ENCODE results near the gene TBCD.
"Not testable (repeated sequence)": the region's sequence is repeated elsewhere in the genome, so short reads cannot be mapped to it uniquely, and the experiment has no call there.

Gene TBCD

GRCh38 chr17:82767041-82767754 lies 15.3 kb downstream of the TBCD start:
- no peak for DNase-seq

- DNase-seq: no peak
Observed at GRCh38 chr17:82769041-82769440, 17.2 kb downstream of the TBCD start.

- DNase-seq: no peak
Observed at GRCh38 chr17:82772026-82772425, 20.2 kb downstream of the TBCD start.

- not testable (repeated sequence) for DNase-seq
Observed at GRCh38 chr17:82774456-82774855, 22.6 kb downstream of the TBCD start.

GRCh38 chr17:82775001-82775823 lies 23.3 kb downstream of the TBCD start:
- DNase-seq: no peak

- DNase-seq: no peak
Observed at GRCh38 chr17:82776454-82776853, 24.6 kb downstream of the TBCD start.

- not testable (repeated sequence) for DNase-seq
Observed at GRCh38 chr17:82777778-82778375, 26.0 kb downstream of the TBCD start.

GRCh38 chr17:82779541-82779940 lies 27.7 kb downstream of the TBCD start:
- DNase-seq: no peak

- DNase-seq: no peak
Observed at GRCh38 chr17:82780195-82780594, 28.3 kb downstream of the TBCD start.

GRCh38 chr17:82780971-82781893 lies 29.4 kb downstream of the TBCD start:
- DNase-seq: no peak

- peak; percentile 49 to 82 for DNase-seq
Observed at GRCh38 chr17:82781894-82782274, 30.0 kb downstream of the TBCD start.

- no peak for DNase-seq
Observed at GRCh38 chr17:82782657-82783207, 30.9 kb downstream of the TBCD start.

GRCh38 chr17:82783498-82783897 lies 31.6 kb downstream of the TBCD start:
- DNase-seq: no peak

- DNase-seq: not testable (repeated sequence)
Observed at GRCh38 chr17:82785581-82785980, 33.7 kb downstream of the TBCD start.

GRCh38 chr17:82786427-82786826 lies 34.6 kb downstream of the TBCD start:
- no peak for DNase-seq

GRCh38 chr17:82787081-82787848 lies 35.4 kb downstream of the TBCD start:
- DNase-seq: peak; percentile 73 to 81

GRCh38 chr17:82788206-82789001 lies 36.5 kb downstream of the TBCD start:
- peak; percentile 19 to 30 for DNase-seq

- peak in 1 of 2 experiments; percentile 11 for DNase-seq
Observed at GRCh38 chr17:82789051-82789592, 37.3 kb downstream of the TBCD start.

GRCh38 chr17:82789806-82790205 lies 37.9 kb downstream of the TBCD start:
- DNase-seq: no peak

GRCh38 chr17:82790391-82790790 lies 38.5 kb downstream of the TBCD start:
- no peak for DNase-seq

All from NCI-H187 (cell line).